H1 (cell line): Measurements from ENCODE around the gene CEP290. TPM values are rescaled to one million over a fixed set of nuclear protein-coding genes. Genes with fewer than 3 reads are reported as not detected.

Experiments
- CTCF ChIA-PET: fragments of 300-600 bp; sonication (Branson Sonifier 250); formaldehyde crosslinking; loops from one replicate; lab custom pipeline; 2021; ENCODE audit not compliant: partially characterized antibody; lab: Charles Lee
- POLR2A ChIA-PET: fragments of 300-600 bp; sonication (Branson Sonifier 250); formaldehyde crosslinking; loops from one replicate; lab custom pipeline; 2021; ENCODE audit warnings: inconsistent platforms; ENCODE audit not compliant: partially characterized antibody; lab: Charles Lee
- DNase-seq, 2 experiments: peaks; one replicate each; pipeline versions ENCODE4 v3.0.0 to v3.0.0-alpha.2; 2010 to 2022; ENCODE audit warnings: low spot score in 2 of 2, low read depth in 1 of 2, mixed read lengths in 1 of 2
- FAIRE-seq: peaks from 2 replicates; lab custom pipeline; 2011; peaks lifted over from hg19 to GRCh38; lab: Jason Lieb, UNC
- H2AFZ ChIP-seq: 2 replicates; pipeline ENCODE4 v1.8.1; 2012; ENCODE audit warnings: low read length, inconsistent platforms
- H2AK5ac ChIP-seq: 2 replicates; pipeline ENCODE4 v1.6.1; 2013; ENCODE audit warnings: low read depth, low read length
- H2BK120ac ChIP-seq: replicated peaks from 2 replicates; pipeline ENCODE3; 2013; ENCODE audit warnings: low read depth, low read length, inconsistent platforms
- H2BK12ac ChIP-seq: 2 replicates; pipeline ENCODE4 v1.6.1; 2013; ENCODE audit warnings: low read depth, low read length
- H2BK15ac ChIP-seq: 2 replicates; pipeline ENCODE4 v1.6.1; 2013; ENCODE audit warnings: low read length
- H2BK20ac ChIP-seq: 2 replicates; pipeline ENCODE4 v1.6.1; 2013; ENCODE audit warnings: low read length
- H2BK5ac ChIP-seq: 2 replicates; pipeline ENCODE4 v1.6.1; 2013; ENCODE audit warnings: low read depth, low read length
- H3K14ac ChIP-seq: 2 replicates; pipeline ENCODE4 v1.6.1; 2013; ENCODE audit warnings: inconsistent platforms; ENCODE audit not compliant: insufficient read length
- H3K18ac ChIP-seq: 2 replicates; pipeline ENCODE4 v1.6.1; 2013; ENCODE audit warnings: low read length; ENCODE audit errors: extremely low read depth
- H3K23ac ChIP-seq: 2 replicates; pipeline ENCODE4 v1.6.1; 2013; ENCODE audit warnings: inconsistent platforms; ENCODE audit not compliant: insufficient read length
- H3K23me2 ChIP-seq: 2 replicates; pipeline ENCODE4 v1.6.1; 2013; ENCODE audit warnings: low read depth, low read length
- H3K27ac ChIP-seq: 2 replicates; pipeline ENCODE4 v1.6.1; 2011; ENCODE audit warnings: low read depth, low read length, inconsistent platforms
- H3K27me3 ChIP-seq, 4 experiments: replicated peaks in 1 of 4; 1 replicate in 1 of 4; 2 replicates in 3 of 4; pipeline versions ENCODE4 v1.6.1 to v1.8.1; 2011 to 2013; ENCODE audit warnings: low read length in 3 of 4, mild to moderate bottlenecking in 3 of 4, inconsistent platforms in 2 of 4, mixed read lengths in 2 of 4, moderate library complexity in 1 of 4; ENCODE audit not compliant: control insufficient read depth in 3 of 4, insufficient read depth in 3 of 4; ENCODE audit errors: extremely low read depth in 1 of 4
- H3K36me3 ChIP-seq, 4 experiments: 2 replicates each; pipeline versions ENCODE4 v1.6.1 to v1.8.1; 2011 to 2013; ENCODE audit warnings: mild to moderate bottlenecking in 4 of 4, low read length in 3 of 4, moderate library complexity in 2 of 4, control low read depth in 1 of 4, inconsistent platforms in 1 of 4; ENCODE audit not compliant: insufficient read depth in 4 of 4, control insufficient read depth in 2 of 4
- H3K4ac ChIP-seq: replicated peaks from 2 replicates; pipeline ENCODE3; 2013; ENCODE audit warnings: low read length, low read depth, mixed read lengths, inconsistent platforms; ENCODE audit not compliant: insufficient read length
- H3K4me1 ChIP-seq, 4 experiments: replicated peaks in 1 of 4; 1 replicate in 1 of 4; 2 replicates in 3 of 4; pipeline versions ENCODE4 v1.6.1 to v1.8.1; 2011 to 2013; ENCODE audit warnings: low read length in 3 of 4, inconsistent platforms in 2 of 4, mixed read lengths in 1 of 4; ENCODE audit not compliant: insufficient read depth in 4 of 4, control insufficient read depth in 3 of 4
- H3K4me2 ChIP-seq, 2 experiments: 2 replicates each; pipeline versions ENCODE4 v1.6.1 to v1.8.1; 2011 to 2013; ENCODE audit warnings: low read depth in 2 of 2, low read length in 2 of 2, control low read depth in 1 of 2, inconsistent platforms in 1 of 2, mild to moderate bottlenecking in 1 of 2; ENCODE audit not compliant: insufficient read depth in 1 of 2
- H3K4me3 ChIP-seq, 4 experiments: fragments of 200-600, 300-600 bp in 1 of 4; sonication (generic), shearing (Covaris generic), sonication (Bioruptor Twin) in 1 of 4; 2 replicates each; pipeline versions ENCODE4 v1.5.1 to v1.8.1; 2011 to 2016; ENCODE audit warnings: low read length in 4 of 4, low read depth in 3 of 4, control low read depth in 2 of 4, inconsistent platforms in 2 of 4, mild to moderate bottlenecking in 2 of 4, mixed read lengths in 1 of 4, moderate library complexity in 1 of 4; ENCODE audit not compliant: insufficient read depth in 2 of 4; ENCODE audit errors: extremely low read depth in 1 of 4
- H3K56ac ChIP-seq: replicated peaks from 2 replicates; pipeline ENCODE3; 2013; ENCODE audit warnings: low read depth, mild to moderate bottlenecking, mixed read lengths, low read length, inconsistent platforms; ENCODE audit not compliant: insufficient read length
- H3K79me1 ChIP-seq: 2 replicates; pipeline ENCODE4 v1.6.1; 2013; ENCODE audit warnings: low read depth, low read length, control low read depth
- H3K79me2 ChIP-seq, 2 experiments: 2 replicates each; pipeline versions ENCODE4 v1.6.1 to v1.8.1; 2012 to 2013; ENCODE audit warnings: low read length in 2 of 2, mild to moderate bottlenecking in 2 of 2, inconsistent platforms in 1 of 2; ENCODE audit not compliant: insufficient read depth in 2 of 2, control insufficient read depth in 1 of 2
- H3K9ac ChIP-seq, 4 experiments: replicated peaks in 1 of 4; 1 replicate in 1 of 4; 2 replicates in 3 of 4; pipeline versions ENCODE4 v1.6.1 to v1.8.1; 2011 to 2013; ENCODE audit warnings: low read depth in 3 of 4, low read length in 3 of 4, control low read depth in 2 of 4, mild to moderate bottlenecking in 2 of 4, moderate library complexity in 2 of 4, inconsistent platforms in 1 of 4; ENCODE audit errors: extremely low read depth in 1 of 4
- H3K9me3 ChIP-seq, 2 experiments: 2 replicates each; pipeline versions ENCODE4 v1.6.1 to v1.8.1; 2012 to 2013; ENCODE audit warnings: mild to moderate bottlenecking in 2 of 2, moderate library complexity in 2 of 2, control low read depth in 1 of 2, inconsistent platforms in 1 of 2, low read depth in 1 of 2, low read length in 1 of 2, mixed read lengths in 1 of 2; ENCODE audit not compliant: insufficient read depth in 2 of 2
- H4K20me1 ChIP-seq, 2 experiments: replicated peaks in 1 of 2; 2 replicates each; pipeline versions ENCODE3 to v1.8.1; 2011 to 2013; ENCODE audit warnings: inconsistent platforms in 2 of 2, low read length in 2 of 2, mild to moderate bottlenecking in 1 of 2; ENCODE audit not compliant: insufficient read depth in 2 of 2, control insufficient read depth in 1 of 2
- H4K5ac ChIP-seq: 2 replicates; pipeline ENCODE4 v1.6.1; 2013; ENCODE audit warnings: low read length, low read depth, mixed read lengths, inconsistent platforms; ENCODE audit not compliant: insufficient read length
- H4K8ac ChIP-seq: 2 replicates; pipeline ENCODE4 v1.8.0; 2013; ENCODE audit warnings: mild to moderate bottlenecking, moderate library complexity, low read length, inconsistent platforms; ENCODE audit not compliant: insufficient read depth; ENCODE audit errors: extremely low read depth
- H4K91ac ChIP-seq: replicated peaks from 2 replicates; pipeline ENCODE3; 2013; ENCODE audit warnings: low read length, mixed read lengths, inconsistent platforms; ENCODE audit not compliant: insufficient read length
- GABPA ChIP-seq: IDR thresholded peaks from 2 replicates; pipeline ENCODE4 v1.6.1; 2011; ENCODE audit warnings: mild to moderate bottlenecking, low read length, moderate library complexity, borderline replicate concordance; ENCODE audit not compliant: insufficient read depth
- JUN ChIP-seq: IDR thresholded peaks from 2 replicates; pipeline ENCODE4 v1.6.1; 2011; ENCODE audit warnings: low read depth, mild to moderate bottlenecking, improper control_type of control experiment, low read length
- WGBS, 2 experiments: shearing (Covaris generic) in 1 of 2; methylation state at CpG; one replicate each; pipeline versions ENCODE4 v1.1.6 to v1.1.7; 2013 to 2015; ENCODE audit warnings: low lambda C conversion rate in 2 of 2, mixed read lengths in 2 of 2, inconsistent platforms in 1 of 2, low coverage in 1 of 2, missing lambda C conversion rate in 1 of 2; ENCODE audit not compliant: insufficient replicate concordance in 2 of 2, insufficient coverage in 1 of 2, insufficient read length in 1 of 2; ENCODE audit errors: extremely low coverage in 1 of 2, missing lambda C conversion rate in 1 of 2; 5-methylcytosine and 5-hydroxymethylcytosine counted together
- polyA plus RNA-seq, 7 experiments: library from polyadenylated mRNA; depleted of rRNA in 3 of 7; stranded (reverse) in 5 of 7; unstranded in 2 of 7; fragments of >200 nt in 5 of 7; fragments of 200-250 nt in 2 of 7; gene quantifications; 1 replicate in 5 of 7; 2 replicates in 1 of 7; 4 replicates in 1 of 7; pipeline versions ENCODE4 v1.2.1 to v1.2.3, GENCODE V29; 2011 to 2013; ENCODE audit warnings: missing spikeins in 2 of 7, mixed read lengths in 2 of 7
- total RNA-seq: library from RNA; stranded (reverse); fragmentation: NEBNext Ultra II Directional; extraction: Animal tissue kit (Norgen Biotek cat#: 25700); gene quantifications from 2 replicates; pipeline ENCODE4 v1.2.1, GENCODE V29; 2021

CEP290 gene
- total and polyA plus RNA-seq, 2 of the 8 experiments (the other 6 are each of a cell fraction or from before 2014, with no cell fraction given): 2.1 to 5.9 TPM

GRCh38 chr12:88184196-88184595, 42.3 kb upstream of the CEP290 start:
- Histone ChIP-seq H3K79me1 (no peaks in the 10 kb centered on the region), H2BK15ac (no peak overlapping the region), H3K36me3 (peaks cover 3 to 9% (median 5%) of the 10 kb centered on the region in 4 experiments; a peak in 5 of 8 replicates), H2BK20ac (no peak overlapping the region), H2BK120ac (no peak overlapping the region), H3K4me2 (no peak overlapping the region), H4K91ac (no peak overlapping the region), H4K8ac (no peak overlapping the region), H3K4me1 (no peaks in the 10 kb centered on the region), H3K9me3 (no peaks in the 10 kb centered on the region), H3K23ac (no peak overlapping the region), H3K27ac (no peak overlapping the region), H2AFZ (no peak overlapping the region), H4K5ac (no peak overlapping the region), H2AK5ac (no peak overlapping the region), H3K27me3 (no peaks in the 10 kb centered on the region), H2BK5ac (no peak overlapping the region), H3K18ac (no peak overlapping the region), H3K56ac (no peak overlapping the region), H3K4ac (no peak overlapping the region), H3K4me3 (no peak overlapping the region), H3K14ac (no peak overlapping the region), H3K9ac (no peak overlapping the region), H3K79me2 (no peaks in the 10 kb centered on the region), H3K23me2 (no peaks in the 10 kb centered on the region), H4K20me1 (no peaks in the 10 kb centered on the region), H2BK12ac (no peak overlapping the region)
- DNase-seq (no peak), FAIRE-seq (no peak)
- WGBS, 2 experiments: 98% methylated on average over 3 of the region's 3 CpGs; no CpG with 5 or more reads in 1 of the 2 experiments
- CTCF ChIA-PET: no interaction called here
- POLR2A ChIA-PET: no interaction called here
- TF ChIP-seq JUN (no peak), GABPA (no peak)
